ENCODE results near the gene MCL1.
"Not testable (repeated sequence)": the region's sequence is repeated elsewhere in the genome, so short reads cannot be mapped to it uniquely, and the experiment has no call there.

The MCL1 gene

DNA sequence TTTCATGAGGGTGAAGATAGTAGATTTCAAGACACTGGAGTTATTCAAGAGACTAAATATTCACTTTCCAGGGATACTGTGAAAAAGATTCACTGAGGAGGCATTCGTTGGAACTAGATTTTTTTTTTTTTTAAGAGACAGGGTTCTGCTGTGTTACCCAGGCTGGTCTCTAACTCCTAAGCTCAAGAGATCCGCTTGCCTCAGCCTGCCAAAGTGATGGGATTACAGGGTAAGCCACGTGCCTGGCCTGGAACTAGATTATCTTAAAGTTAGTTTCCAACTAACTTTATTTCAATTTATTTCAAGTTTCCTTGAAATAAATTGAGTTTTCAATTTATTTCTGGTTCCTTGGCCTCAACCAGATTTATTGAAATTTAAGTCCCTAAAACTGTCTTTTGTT lies 24.3 kb upstream of the MCL1 start:
- no peak for DNase-seq (ENCODE audit: low read depth in 1 of 2, low spot score in 1 of 2)

DNA sequence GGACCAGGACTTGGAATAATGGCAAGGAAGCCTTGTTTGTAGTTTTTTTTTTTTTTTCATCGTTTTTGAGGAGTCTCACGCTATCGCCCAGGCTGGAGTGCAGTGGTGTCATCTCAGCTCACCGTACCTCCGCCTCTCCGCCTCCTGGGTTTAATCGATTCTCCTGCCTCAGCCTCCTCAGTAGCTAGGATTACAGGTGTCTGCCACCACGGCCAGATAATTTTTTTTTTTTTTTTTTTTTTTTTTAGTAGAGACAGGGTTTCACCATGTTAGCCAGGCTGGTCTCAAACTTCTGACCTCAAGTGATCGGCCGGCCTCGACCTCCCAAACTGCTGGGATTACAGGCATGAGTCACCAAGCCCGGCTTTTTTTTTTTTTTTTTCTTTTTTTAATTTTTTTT lies 23.0 kb upstream of the MCL1 start:
- DNase-seq (ENCODE audit: low read depth in 1 of 2, low spot score in 1 of 2): not testable (repeated sequence)

DNA sequence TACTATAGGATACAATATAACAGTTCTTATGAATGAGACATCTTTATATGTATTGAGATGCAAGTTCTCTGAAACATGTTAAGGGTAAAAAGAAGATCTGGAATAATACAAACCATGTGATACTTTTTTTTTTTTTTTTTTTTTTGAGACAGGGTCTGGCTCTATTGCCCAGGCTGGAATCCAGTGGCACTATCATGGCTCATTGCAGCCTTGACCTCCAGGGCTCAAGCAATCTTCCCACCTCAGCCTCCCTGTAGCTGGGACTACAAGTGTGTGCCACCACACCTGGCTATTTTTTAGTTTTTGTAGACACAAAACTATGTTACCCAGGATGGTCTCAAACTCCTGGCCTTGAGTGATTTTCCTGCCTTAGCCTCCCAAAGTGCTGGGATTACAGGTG lies 22.1 kb upstream of the MCL1 start:
- no peak for DNase-seq (ENCODE audit: low read depth in 1 of 2, low spot score in 1 of 2)

DNA sequence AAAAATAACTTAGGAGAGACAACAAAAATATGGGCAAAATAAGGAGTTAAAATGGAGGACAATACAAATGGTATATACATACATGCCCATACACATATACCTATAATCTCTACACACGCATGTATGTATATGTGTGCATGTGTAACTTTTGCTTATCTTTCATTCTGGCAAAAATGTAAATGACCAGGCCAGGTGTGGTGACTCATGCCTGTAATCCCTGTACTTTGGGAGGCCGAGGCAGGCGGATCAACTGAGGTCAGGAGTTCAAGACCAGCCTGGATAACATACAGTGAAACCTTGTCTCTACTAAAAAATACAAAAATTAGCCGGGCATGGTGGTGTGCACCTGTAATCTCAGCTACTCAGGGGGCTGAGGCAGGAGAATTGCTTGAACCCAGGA lies 18.9 kb upstream of the MCL1 start:
- not testable (repeated sequence) for DNase-seq (ENCODE audit: low read depth in 1 of 2, low spot score in 1 of 2)

DNA sequence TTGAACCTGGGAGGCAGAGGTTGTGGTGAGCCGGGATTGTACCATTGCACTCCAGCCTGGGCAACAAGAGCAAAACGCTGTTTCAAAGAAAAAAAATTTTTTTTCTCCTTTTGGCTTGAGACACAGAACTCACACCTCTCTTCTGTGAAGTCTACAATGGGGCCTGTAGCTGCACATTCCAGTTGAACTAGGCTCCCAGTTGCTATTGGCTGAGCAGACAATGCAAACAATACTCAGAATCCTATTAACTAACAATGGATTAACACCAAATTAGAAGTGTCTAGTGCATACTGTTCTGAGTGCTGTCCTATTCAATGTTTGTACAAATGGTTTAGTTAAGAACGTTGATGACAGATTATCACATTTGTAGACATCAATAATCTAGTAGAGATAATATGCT lies 17.6 kb upstream of the MCL1 start:
- DNase-seq (ENCODE audit: low read depth in 1 of 2, low spot score in 1 of 2): no peak

DNA sequence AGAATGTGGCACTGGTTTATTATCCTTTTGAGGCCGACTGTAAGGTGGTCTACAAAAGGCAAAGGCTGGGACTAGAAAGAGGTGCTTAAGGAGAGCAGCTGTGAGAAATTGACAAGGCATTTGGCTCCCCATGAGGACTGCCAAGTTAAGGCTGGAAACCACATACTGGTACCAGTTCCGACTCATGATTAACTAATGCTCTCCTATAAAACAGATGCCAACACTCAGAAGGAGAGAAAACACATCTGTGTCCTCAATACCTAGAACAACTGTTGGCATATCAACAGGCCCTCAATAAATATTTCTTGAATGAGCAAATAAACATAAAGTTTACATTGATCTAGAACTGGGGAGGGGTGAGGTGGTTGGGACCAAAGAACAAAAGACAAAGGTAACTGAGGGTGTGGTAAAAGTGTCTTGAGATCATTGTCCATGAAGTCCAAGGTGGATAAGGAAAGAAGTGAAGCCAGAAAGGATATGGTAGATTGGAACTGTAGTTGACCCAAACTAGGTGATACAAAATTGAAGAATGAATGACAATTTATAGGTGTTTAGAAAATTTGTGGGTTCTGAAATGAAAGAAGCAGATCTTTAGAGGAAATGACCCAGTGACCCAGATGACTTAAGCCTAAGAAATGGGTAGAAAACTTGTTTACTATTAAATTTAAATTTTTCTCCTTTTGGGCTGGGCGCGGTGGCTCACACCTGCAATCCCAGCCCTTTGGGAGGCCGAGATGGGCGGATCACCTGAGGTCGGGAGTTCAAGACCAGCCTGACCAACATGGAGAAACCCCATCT lies 16.9 kb upstream of the MCL1 start:
- no peak for DNase-seq (ENCODE audit: low read depth in 1 of 2, low spot score in 1 of 2)

DNA sequence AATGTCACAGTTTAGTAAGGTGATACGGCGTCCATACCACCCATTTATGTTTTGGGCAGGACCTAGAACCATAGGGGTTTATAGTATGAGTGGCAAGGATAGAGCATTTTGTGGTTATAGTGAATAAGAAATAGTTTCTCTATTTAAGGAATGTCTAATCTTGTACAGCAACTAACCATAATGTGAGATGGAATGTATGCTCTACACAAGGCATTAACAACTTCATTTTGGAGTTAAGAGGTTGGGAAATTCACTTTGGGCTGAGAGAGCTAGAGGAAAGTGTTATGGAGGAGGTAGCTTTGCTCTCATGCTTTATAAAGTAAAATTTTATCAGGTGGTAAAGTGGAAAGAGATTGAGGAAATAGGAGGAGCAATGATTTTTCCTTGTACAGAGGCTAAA lies 3.0 kb upstream of the MCL1 start:
- no peak for DNase-seq (ENCODE audit: low read depth in 1 of 2, low spot score in 1 of 2)

DNA sequence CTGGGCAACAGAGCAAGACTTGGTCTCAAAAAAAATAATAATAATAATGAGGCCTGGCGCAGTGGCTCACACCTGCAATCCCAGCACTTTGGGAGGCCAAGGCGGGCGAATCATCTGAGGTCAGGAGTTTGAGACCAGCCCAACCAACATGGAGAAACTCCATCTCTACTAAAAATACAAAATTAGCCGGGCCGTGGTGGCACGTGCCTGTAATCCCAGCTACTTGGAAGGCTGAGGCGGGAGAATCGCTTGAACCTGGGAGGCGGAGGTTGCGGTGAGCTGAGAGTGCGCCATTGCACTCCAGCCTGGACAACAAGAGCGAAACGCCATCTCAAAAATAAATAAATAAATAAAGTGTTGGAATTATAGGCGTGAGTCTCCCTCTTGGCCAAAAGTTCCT lies 2.6 kb upstream of the MCL1 start:
- not testable (repeated sequence) for DNase-seq (ENCODE audit: low read depth in 1 of 2, low spot score in 1 of 2)

DNA sequence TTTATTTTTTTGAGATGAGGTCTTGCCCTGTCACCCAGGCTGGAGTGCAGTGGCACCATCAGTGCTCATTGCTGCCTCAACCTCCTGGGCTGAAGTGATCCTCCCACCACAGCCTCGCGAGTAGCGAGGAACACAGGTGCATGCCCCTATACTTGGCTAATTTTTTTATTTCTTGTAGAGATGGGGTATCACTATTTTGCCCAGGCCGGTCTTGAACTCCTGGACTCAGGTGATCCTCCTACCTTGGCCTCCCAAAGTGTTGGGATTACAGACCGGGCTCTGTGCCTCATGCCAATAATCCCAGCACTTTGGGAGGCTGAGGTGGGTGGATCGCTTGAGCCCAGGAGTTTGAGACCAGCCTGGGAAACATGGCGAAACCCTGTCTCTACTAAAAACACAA lies 2.0 kb upstream of the MCL1 start:
- DNase-seq (ENCODE audit: low read depth in 1 of 2, low spot score in 1 of 2): not testable (repeated sequence)

DNA sequence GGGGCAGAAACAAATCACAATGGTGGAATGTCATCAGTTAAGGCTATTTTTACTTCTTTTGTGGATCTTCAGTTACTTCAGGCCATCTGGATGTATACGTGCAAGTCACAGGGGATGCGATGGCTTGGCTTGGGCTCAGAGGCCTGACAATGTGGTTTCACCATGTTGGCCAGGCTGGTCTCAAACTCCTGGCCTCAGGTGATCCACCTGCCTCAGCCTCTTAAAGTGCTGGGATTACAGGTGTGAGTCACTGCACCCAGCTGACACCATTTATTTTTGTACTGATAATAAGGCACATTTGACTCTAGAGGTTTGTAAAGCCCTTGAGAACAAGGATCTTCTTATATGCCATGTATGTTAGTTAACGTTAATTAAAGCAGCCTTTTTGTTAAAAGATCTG lies 1.6 kb upstream of the MCL1 start:
- not testable (repeated sequence) for DNase-seq (ENCODE audit: low read depth in 1 of 2, low spot score in 1 of 2)

DNA sequence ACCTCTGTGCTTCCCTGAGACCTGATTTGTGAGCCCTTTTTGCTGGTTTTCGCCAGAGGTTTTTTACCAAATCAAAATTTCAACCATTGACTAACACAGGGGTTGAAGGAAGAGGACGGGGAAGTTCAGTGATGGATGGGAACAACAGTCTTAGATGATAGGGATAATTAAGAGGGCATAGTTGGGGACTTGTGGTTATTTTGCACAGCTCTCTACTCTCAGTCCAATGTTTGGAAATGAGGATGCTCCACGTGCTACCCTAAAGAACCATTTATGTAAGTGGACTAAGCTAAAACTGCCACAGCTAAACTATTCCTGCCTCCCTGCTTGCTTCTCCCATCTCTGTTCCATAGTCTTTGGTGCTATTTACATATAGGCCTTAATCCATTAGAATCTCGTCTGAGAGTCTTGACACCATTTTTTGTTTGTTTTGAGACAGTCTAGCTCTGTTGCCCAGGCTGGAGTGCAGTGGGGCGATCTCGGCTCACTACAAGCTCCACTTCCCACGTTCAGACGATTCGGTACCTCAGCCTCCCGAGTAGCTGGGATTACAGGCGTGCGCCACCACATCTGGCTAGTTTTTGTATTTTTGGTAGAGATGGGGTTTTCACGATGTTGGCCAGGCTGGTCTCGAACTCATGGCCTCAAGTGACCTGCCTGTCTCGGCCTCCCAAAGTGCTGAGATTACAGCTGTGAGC lies 684 bp upstream of the MCL1 start:
- DNase-seq (ENCODE audit: low read depth in 1 of 2, low spot score in 1 of 2): no peak

DNA sequence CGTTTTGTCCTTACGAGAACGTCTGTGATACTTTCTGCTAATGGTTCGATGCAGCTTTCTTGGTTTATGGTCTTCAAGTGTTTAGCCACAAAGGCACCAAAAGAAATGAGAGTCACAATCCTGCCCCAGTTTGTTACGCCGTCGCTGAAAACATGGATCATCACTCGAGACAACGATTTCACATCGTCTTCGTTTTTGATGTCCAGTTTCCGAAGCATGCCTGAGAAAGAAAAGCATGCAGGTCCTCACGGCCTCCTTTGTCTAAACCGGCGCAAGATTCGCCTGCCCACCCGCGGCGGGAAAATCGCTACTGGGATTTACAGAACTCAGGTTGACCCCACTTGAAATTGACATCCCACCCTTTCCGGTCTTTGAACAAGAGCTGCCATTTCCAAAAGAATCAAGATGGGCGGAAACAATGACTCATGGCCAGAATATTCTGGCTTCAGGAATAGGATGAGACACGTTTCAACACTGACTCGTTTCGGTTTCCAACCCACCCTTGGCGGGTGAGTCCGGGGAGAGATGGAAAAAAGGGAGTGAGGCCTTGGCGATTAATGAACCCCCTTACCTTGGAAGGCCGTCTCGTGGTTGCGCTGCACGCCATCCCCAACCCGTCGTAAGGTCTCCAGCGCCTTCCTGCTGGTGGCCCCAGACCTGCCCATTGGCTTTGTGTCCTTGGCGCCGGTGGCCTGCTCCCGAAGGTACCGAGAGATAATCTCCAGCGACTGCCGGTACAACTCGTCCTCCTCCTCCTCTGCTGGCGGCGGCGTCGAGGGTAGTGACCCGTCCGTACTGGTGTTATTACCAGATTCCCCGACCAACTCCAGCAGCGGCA lies 919 bp downstream of the MCL1 start:
- peak in 1 of 2 donors; percentile 81 for DNase-seq (ENCODE audit: low read depth in 1 of 2, low spot score in 1 of 2)

DNA sequence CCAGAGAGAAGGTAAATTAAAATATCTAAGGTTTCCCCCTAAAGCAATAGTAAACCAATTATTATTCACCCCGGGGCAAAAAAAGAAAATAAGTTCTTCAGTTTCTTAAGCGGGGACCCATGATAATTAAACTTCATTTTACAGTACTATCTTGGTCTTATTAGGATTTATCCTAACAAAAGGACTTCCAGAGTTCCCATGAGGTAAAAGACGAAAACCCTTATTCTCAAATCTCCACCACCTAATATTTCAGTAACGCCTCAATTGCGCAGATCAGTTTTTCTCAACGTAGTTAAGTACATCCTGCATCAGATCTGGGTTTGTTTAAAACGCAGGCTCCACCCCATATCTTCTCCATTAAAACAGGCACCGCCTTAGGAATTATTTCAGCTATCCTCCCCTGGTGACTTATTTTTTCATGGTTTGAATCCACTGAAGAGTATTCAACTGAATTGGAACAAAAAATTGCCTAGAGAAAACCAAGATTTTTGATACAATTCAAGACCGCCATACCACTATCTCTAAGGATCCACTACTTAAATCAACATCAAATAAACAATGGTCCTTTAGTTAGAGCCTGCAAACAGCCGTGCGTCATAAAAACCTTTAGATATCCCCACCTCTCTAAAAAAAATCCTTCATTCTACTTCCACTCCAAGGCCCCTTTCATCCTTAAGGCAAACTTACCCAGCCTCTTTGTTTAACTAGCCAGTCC lies 1.7 kb downstream of the MCL1 start:
- no peak for DNase-seq (ENCODE audit: low read depth in 1 of 2, low spot score in 1 of 2)

DNA sequence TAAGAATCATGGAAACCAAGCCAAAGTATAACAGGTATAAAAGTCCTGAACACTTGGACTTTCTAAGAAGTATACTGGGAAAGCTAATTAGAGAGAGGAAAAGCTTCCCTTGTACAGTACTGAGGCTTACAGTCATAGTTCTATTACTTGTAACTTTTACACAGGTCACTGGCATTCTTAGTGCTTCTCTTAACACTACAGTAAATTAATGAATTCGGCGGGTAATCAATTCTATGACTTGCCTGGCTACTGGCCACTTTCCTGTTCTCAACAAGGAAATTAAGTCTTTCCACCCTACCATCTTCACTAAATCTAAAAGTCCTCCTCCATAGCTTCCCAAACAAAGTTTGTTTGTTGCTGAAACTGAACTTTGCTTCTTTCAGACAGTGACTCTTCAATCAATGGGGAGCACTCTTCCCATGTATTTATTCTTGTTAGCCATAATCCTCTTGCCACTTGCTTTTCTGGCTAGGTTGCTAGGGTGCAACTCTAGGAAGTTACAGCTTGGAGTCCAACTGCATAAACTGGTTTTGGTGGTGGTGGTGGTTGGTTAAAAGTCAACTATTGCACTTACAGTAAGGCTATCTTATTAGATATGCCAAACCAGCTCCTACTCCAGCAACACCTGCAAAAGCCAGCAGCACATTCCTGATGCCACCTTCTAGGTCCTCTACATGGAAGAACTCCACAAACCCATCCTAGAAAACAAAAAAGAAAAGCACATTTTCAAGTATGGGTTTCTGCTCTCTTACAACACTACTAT lies 2.4 kb downstream of the MCL1 start:
- no peak for DNase-seq (ENCODE audit: low read depth in 1 of 2, low spot score in 1 of 2)

DNA sequence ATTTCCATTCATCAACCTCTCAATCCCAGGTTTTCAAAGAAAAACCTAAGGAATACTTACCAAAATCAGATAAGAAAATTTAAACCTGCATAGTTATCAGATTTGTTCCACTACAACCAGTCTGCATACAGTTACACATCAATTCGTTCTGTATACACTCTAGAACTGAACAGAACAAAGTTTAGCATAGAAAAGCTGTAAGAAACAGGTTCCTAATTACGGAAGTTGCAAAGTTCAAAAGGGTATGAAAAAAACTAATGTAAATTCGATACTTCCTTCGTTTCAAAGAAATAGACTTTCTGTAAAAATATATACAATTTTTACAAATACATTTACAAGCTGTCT lies 3.1 kb downstream of the MCL1 start:
- no peak for DNase-seq (ENCODE audit: low read depth in 1 of 2, low spot score in 1 of 2)

DNA sequence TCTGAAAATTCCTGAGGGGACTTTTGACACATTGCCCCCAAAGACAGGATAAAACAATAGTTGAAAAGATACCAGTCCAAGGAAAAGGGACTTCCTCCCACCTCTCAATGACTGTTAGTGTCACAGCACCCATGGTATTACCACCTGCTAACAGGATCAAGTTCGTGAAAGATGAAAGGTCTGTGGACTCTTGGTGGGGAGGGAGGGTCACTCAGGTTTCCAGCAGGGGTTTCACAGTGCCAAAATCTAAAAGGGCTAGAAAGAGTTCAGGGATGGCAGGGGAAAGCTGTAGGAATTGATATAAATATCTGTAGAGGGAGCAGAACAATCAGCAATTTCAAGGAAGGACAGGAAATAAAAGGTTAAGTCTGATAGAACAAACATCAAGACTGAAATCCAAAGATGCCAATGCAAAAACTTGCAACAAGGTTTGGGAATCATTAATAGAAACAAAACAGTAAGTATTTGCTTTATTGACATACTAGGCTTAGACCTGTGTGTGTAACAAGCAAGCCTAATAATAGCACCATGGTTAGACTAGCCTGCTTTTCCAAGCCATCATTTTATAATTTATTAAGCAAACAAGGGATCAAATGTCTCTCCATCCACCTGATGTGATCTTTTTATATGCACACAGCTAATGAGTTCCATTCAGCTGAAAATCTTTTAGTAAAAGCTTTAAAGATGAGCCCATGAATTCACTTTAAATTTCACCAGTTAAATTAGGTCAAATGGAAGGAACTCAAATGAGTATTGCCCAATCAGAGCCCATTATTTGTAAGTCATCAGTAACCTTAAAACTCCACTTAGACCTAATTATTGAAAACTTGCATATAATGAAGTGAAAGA lies 3.7 kb downstream of the MCL1 start:
- no peak for DNase-seq (ENCODE audit: low read depth in 1 of 2, low spot score in 1 of 2)

DNA sequence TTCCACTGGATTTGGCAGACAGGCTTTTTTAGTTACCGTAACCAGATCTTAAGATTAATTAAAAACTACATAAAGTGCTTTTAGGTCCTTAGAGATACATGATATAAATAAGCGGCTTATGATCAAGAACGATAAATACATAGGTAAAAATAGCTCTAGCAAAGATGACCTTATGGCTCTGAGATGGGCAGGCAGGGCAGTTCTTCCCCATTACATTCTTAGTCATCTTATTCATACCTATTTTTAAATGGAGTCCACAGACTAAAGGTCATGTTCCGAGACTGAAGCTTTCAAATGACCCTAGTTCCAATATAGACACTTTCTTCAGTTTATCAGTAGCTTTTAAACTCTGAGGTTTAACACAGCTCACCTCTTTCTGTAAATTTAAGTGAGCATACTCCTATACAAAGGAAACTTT lies 4.3 kb downstream of the MCL1 start:
- no peak for DNase-seq (ENCODE audit: low read depth in 1 of 2, low spot score in 1 of 2)

DNA sequence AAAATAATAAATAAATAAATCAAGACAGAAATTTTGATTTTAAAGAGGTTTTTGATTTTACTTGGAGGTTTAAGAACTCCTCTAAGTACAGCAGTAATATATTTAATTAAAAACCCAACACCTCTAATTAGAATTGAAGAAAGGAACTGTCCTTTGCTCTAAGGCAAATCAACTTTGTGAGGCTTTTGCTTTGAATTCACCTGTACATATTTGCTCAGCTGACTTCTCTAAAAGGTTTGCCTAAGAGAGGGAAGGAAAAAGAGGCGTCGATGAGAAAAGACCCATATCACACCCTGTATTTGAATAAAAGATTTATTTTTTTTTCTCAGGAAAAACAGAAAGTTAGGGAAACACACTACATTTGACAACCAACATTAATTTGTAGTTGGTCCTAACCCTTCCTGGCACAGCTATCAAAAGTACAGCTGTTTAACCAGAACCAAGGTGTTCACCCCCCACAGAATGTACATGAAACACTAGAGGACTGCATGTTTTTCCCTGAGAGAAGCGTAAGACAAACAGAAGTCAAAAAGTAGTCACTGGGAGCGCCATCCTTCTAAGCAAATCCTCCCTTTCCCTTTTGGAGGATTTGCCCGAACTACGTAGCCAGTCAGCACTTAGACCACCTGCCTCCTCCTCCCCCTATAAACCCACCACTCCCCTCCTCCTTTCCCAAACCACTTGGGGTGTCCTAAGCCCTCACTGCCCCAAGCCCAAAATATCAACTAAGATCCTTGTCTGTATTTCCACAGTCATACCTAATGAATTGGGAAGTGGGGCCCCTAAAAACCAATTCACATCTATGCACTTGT lies 4.9 kb downstream of the MCL1 start:
- DNase-seq (ENCODE audit: low read depth in 1 of 2, low spot score in 1 of 2): no peak

DNA sequence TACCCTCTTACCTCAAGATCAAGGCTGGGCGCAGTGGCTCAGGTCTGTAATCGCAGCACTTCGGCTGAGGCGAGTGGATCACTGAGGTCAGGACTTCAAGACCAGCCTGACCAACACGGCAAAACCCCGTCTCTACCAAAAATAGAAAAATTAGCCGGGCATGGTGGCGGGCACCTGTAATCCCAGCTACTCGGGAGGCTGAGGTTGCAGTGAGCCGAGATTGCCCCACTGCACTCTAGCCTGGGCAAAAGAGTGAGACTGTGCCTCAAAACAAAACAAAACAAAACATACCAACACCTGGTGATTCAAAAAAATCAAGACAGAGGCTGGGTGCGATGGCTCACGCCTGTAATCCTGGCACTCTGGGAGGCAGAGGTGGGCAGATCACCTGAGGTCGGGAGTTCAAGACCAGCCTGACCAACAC lies 5.8 kb downstream of the MCL1 start:
- not testable (repeated sequence) for DNase-seq (ENCODE audit: low read depth in 1 of 2, low spot score in 1 of 2)
